ENCODE results near the gene PARP2.
"Not testable (repeated sequence)": the region's sequence is repeated elsewhere in the genome, so short reads cannot be mapped to it uniquely, and the experiment has no call there.

PARP2 gene

GRCh38 chr14:20350282-20350681 lies 6.8 kb downstream of the PARP2 start:
- Histone ChIP-seq H3K4me1 (ENCODE audit: insufficient read depth, low read length) (peaks cover 6% of the 10 kb centered on the region), H4K20me1 (ENCODE audit: insufficient read depth, low read length) (no peaks in the 10 kb centered on the region), H3K27me3 (ENCODE audit: insufficient read depth, low read length, poor library complexity) (no peaks in the 10 kb centered on the region), H3K27ac (ENCODE audit: low read length) (no peak overlapping the region), H3K4me2 (ENCODE audit: insufficient read depth, low read length) (no peak overlapping the region), H3K4me3 (ENCODE audit: low read depth in 1 of 2, low read length in 2 of 2) (no peak overlapping the region), H3K36me3 (ENCODE audit: insufficient read depth, low read length) (peaks cover 91% of the 10 kb centered on the region), H3K79me2 (ENCODE audit: insufficient read depth, low read length) (peaks cover 6% of the 10 kb centered on the region), H3K9me3 (ENCODE audit: insufficient read depth, low read length, severe bottlenecking) (no peaks in the 10 kb centered on the region), H2AFZ (ENCODE audit: low read depth, low read length) (no peak overlapping the region), H3K9ac (ENCODE audit: low read depth, low read length) (no peak overlapping the region)
- TF ChIP-seq EZH2 (IDR thresholded peaks at IDR 0.05; ENCODE audit: borderline replicate concordance, low read depth, low read length, severe bottlenecking), result no peak
- TF ChIP-seq CTCF (IDR thresholded peaks at IDR 0.05; ENCODE audit: borderline replicate concordance, extremely low read depth, low read length, poor library complexity, severe bottlenecking), result no peak
- DNase-seq (no peak), ATAC-seq (ENCODE audit: insufficient read depth, low read depth) (no peak)

DNA sequence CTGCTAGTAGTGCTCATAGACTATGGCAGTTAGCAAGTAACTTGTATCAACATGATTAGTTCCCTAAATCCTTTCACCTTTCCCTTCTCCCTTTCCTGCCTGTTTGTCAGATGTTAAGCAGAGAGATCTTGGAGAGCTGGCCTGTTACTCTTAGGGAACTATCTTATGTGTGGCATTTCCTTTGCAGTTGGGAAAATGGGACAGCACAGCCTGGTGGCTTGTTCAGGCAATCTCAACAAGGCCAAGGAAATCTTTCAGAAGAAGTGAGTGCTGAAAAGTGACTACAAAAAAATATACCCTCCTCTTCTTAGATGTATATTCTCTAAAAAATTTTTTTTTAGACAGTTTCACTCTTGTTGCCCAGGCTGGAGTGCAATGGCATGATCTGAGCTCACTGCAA lies 7.4 kb downstream of the PARP2 start:
- H3K27me3 ChIP-seq (ENCODE audit: insufficient read depth, low read length, poor library complexity), result no peaks in the 10 kb centered on the region

DNA sequence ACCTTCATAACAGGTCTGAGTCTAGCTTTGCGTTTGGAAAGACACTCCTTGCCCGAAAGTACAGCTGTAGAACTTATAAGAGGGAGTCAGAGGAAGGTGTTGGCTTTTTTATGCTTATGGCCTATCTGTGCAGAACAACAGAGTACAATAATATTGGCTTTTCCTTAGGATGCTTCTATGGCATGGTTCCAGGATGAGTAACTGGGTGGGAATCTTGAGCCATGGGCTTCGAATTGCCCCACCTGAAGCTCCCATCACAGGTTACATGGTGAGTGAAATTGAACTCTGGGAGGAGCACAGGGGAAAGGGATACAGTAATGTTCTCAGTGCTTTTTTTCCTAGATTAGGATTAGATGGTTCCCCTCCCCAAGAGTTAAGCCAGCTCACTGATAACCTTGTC lies 13.0 kb downstream of the PARP2 start:
- H3K36me3 ChIP-seq (ENCODE audit: insufficient read depth, low read length), result peaks cover 76% of the 10 kb centered on the region
- TF ChIP-seq EZH2 (IDR thresholded peaks at IDR 0.05; ENCODE audit: borderline replicate concordance, low read depth, low read length, severe bottlenecking) (no peak), CTCF (IDR thresholded peaks at IDR 0.05; ENCODE audit: borderline replicate concordance, extremely low read depth, low read length, poor library complexity, severe bottlenecking) (no peak)
- no peak overlapping the region for H3K4me3 ChIP-seq (ENCODE audit: low read depth in 1 of 2, low read length in 2 of 2)
- DNase-seq (no peak), ATAC-seq (ENCODE audit: insufficient read depth, low read depth) (no peak)
- H3K27ac ChIP-seq (ENCODE audit: low read length), result no peak overlapping the region
- H4K20me1 ChIP-seq (ENCODE audit: insufficient read depth, low read length), result no peaks in the 10 kb centered on the region
- H3K9me3 ChIP-seq (ENCODE audit: insufficient read depth, low read length, severe bottlenecking), result no peaks in the 10 kb centered on the region
- no peaks in the 10 kb centered on the region for H3K27me3 ChIP-seq (ENCODE audit: insufficient read depth, low read length, poor library complexity)
- H3K4me2 ChIP-seq (ENCODE audit: insufficient read depth, low read length), result no peak overlapping the region
- H3K79me2 ChIP-seq (ENCODE audit: insufficient read depth, low read length), result no peaks in the 10 kb centered on the region
- no peaks in the 10 kb centered on the region for H3K4me1 ChIP-seq (ENCODE audit: insufficient read depth, low read length)
- H3K9ac ChIP-seq (ENCODE audit: low read depth, low read length), result no peak overlapping the region
- H2AFZ ChIP-seq (ENCODE audit: low read depth, low read length), result no peak overlapping the region

More for the DNA sequence above, 7.4 kb downstream of the PARP2 start:
- ATAC-seq (ENCODE audit: insufficient read depth, low read depth) (no peak), DNase-seq (no peak)
- Histone ChIP-seq H3K9me3 (ENCODE audit: insufficient read depth, low read length, severe bottlenecking) (no peaks in the 10 kb centered on the region), H4K20me1 (ENCODE audit: insufficient read depth, low read length) (no peaks in the 10 kb centered on the region), H3K4me3 (ENCODE audit: low read depth in 1 of 2, low read length in 2 of 2) (no peak overlapping the region), H3K9ac (ENCODE audit: low read depth, low read length) (no peak overlapping the region), H3K4me1 (ENCODE audit: insufficient read depth, low read length) (no peaks in the 10 kb centered on the region; the same call in 1 of the 2 replicates), H3K4me2 (ENCODE audit: insufficient read depth, low read length) (no peak overlapping the region), H3K36me3 (ENCODE audit: insufficient read depth, low read length) (peaks cover 90% of the 10 kb centered on the region), H3K79me2 (ENCODE audit: insufficient read depth, low read length) (peaks cover 2% of the 10 kb centered on the region), H2AFZ (ENCODE audit: low read depth, low read length) (no peak overlapping the region), H3K27ac (ENCODE audit: low read length) (no peak overlapping the region)
- TF ChIP-seq CTCF (IDR thresholded peaks at IDR 0.05; ENCODE audit: borderline replicate concordance, extremely low read depth, low read length, poor library complexity, severe bottlenecking) (peak; percentile 15), EZH2 (IDR thresholded peaks at IDR 0.05; ENCODE audit: borderline replicate concordance, low read depth, low read length, severe bottlenecking) (no peak)

GRCh38 chr14:20358474-20358873 lies 15.0 kb downstream of the PARP2 start:
- DNase-seq; ATAC-seq (ENCODE audit: insufficient read depth, low read depth): not testable (repeated sequence)

More at GRCh38 chr14:20358474-20358873, 15.0 kb downstream of the PARP2 start:
- H3K4me3 ChIP-seq (ENCODE audit: low read depth in 1 of 2, low read length in 2 of 2); H3K79me2 ChIP-seq (ENCODE audit: insufficient read depth, low read length); H3K27ac ChIP-seq (ENCODE audit: low read length); H3K27me3 ChIP-seq (ENCODE audit: insufficient read depth, low read length, poor library complexity); H3K4me2 ChIP-seq (ENCODE audit: insufficient read depth, low read length); H3K9ac ChIP-seq (ENCODE audit: low read depth, low read length); H2AFZ ChIP-seq (ENCODE audit: low read depth, low read length); H3K4me1 ChIP-seq (ENCODE audit: insufficient read depth, low read length); H3K9me3 ChIP-seq (ENCODE audit: insufficient read depth, low read length, severe bottlenecking); H4K20me1 ChIP-seq (ENCODE audit: insufficient read depth, low read length): not testable (repeated sequence)
- peaks cover 58% of the 10 kb centered on the region for H3K36me3 ChIP-seq (ENCODE audit: insufficient read depth, low read length)
